WI38 (cell line): ENCODE results near the gene PLGRKT.
"Not testable (repeated sequence)": the region's sequence is repeated elsewhere in the genome, so short reads cannot be mapped to it uniquely, and the experiment has no call there.

Experiments
- H3K4me3 ChIP-seq: 2 replicates; pipeline ENCODE4 v1.5.1; 2011; ENCODE audit warnings: low read depth, mild to moderate bottlenecking, control low read depth, low read length
- CTCF ChIP-seq: IDR thresholded peaks from 2 replicates; pipeline ENCODE4 v1.5.1; 2012; ENCODE audit warnings: low read depth, mild to moderate bottlenecking, control low read depth, low read length

The PLGRKT gene

GRCh38 chr9:5466005-5466404 lies 28.3 kb upstream of the PLGRKT start:
- H3K4me3 ChIP-seq: no peak overlapping the region
- TF ChIP-seq CTCF: no peak

- H3K4me3 ChIP-seq: not testable (repeated sequence)
These were observed 27.2 kb upstream of the PLGRKT start for GRCh38 chr9:5464831-5465330.

- H3K4me3 ChIP-seq: no peak overlapping the region
- no peak for TF ChIP-seq CTCF
These were observed 22.4 kb upstream of the PLGRKT start for GRCh38 chr9:5460157-5460556.

GRCh38 chr9:5459289-5459829 lies 21.6 kb upstream of the PLGRKT start:
- no peak for TF ChIP-seq CTCF
- H3K4me3 ChIP-seq: no peak overlapping the region

- no peak overlapping the region for H3K4me3 ChIP-seq
- no peak for TF ChIP-seq CTCF
These were observed 17.5 kb upstream of the PLGRKT start for GRCh38 chr9:5455181-5455580.

- peak overlapping the region; percentile 20; the same call in 1 of the 2 replicates for H3K4me3 ChIP-seq
- no peak for TF ChIP-seq CTCF
These were observed 15.9 kb upstream of the PLGRKT start for GRCh38 chr9:5453673-5454072.

GRCh38 chr9:5453004-5453403 lies 15.3 kb upstream of the PLGRKT start:
- H3K4me3 ChIP-seq: no peak overlapping the region; the same call in 1 of the 2 replicates
- TF ChIP-seq CTCF: no peak

- no peak for TF ChIP-seq CTCF
- peak overlapping the region; percentile 41 for H3K4me3 ChIP-seq
These were observed 14.5 kb upstream of the PLGRKT start for GRCh38 chr9:5452286-5452609.
